Muscle of leg (tissue), 11 donors: ENCODE data around the gene FANK1. TPM values are rescaled to one million over a fixed set of nuclear protein-coding genes. Genes with fewer than 3 reads are reported as not detected.
A peak's percentile ranks its signal among the peaks of the same experiment; 100 is the strongest.
"Not testable (repeated sequence)": the region's sequence is repeated elsewhere in the genome, so short reads cannot be mapped to it uniquely, and the experiment has no call there.

ENCODE experiments used
- DNase-seq: peaks from one replicate; pipeline ENCODE4 v3.0.0; 2013
- H3K27ac ChIP-seq: one replicate; pipeline ENCODE4 v1.5.1; 2013; ENCODE audit warnings: mild to moderate bottlenecking, low read length, control low read depth
- H3K27me3 ChIP-seq: one replicate; pipeline ENCODE4 v1.6.1; 2013; ENCODE audit warnings: low read length; ENCODE audit not compliant: control insufficient read depth, insufficient read depth
- H3K36me3 ChIP-seq: one replicate; pipeline ENCODE4 v1.6.1; 2013; ENCODE audit warnings: low read length; ENCODE audit not compliant: control insufficient read depth, insufficient read depth
- H3K4me1 ChIP-seq: one replicate; pipeline ENCODE4 v1.6.1; 2013; ENCODE audit warnings: low read length; ENCODE audit not compliant: control insufficient read depth, insufficient read depth
- H3K4me3 ChIP-seq: one replicate; pipeline ENCODE4 v1.5.1; 2013; ENCODE audit warnings: low read length, control low read depth
- H3K9me3 ChIP-seq: replicated peaks from 2 replicates; pipeline ENCODE4 v1.6.1; 2013; ENCODE audit warnings: low read depth, low read length; ENCODE audit not compliant: control insufficient read depth
- WGBS: methylation state at CpG from one replicate; pipeline ENCODE4 v1.1.5; 2013; ENCODE audit warnings: missing lambda C conversion rate; ENCODE audit not compliant: insufficient coverage; 5-methylcytosine and 5-hydroxymethylcytosine counted together
- polyA plus RNA-seq, 8 donors: library from polyadenylated mRNA; unstranded; fragments of 120-200 nt; gene quantifications; one replicate each; pipeline versions ENCODE4 v1.2.1 to v1.2.3, GENCODE V29; 2013; ENCODE audit warnings: inconsistent platforms in 1 of 8, low replicate concordance in 1 of 8; ENCODE audit not compliant: insufficient read length in 8 of 8, insufficient read depth in 1 of 8
- total RNA-seq: library from RNA; stranded (reverse); fragments of 120-200 nt; gene quantifications from one replicate; pipeline ENCODE4 v1.2.4, GENCODE V29; 2013

Gene FANK1
- total and polyA plus RNA-seq, 9 donors: 0.36 to 1.6 (median 0.61) TPM

DNA sequence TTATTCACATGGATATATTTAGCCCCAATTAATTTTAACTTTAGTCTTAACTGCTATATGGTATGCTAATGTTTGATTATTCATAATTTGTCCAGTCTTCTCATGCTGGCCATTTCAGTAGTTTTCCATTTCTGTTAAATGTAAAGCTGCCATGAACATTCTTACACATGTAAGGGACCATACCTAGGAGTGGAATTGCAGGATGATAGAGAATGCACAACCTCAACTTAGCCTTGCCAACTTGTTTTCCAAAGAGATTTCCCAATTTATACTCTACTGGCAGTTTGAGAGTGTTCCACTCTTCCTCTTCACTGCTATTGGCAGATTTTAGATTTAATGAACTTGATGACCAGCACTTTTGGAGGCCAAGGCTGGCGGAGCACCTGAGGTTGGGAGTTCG lies 68.2 kb downstream of the FANK1 start:
- DNase-seq: no peak
- WGBS: no CpG with 5 or more reads among the region's 2 CpGs
- H3K27ac ChIP-seq: no peak overlapping the region

DNA sequence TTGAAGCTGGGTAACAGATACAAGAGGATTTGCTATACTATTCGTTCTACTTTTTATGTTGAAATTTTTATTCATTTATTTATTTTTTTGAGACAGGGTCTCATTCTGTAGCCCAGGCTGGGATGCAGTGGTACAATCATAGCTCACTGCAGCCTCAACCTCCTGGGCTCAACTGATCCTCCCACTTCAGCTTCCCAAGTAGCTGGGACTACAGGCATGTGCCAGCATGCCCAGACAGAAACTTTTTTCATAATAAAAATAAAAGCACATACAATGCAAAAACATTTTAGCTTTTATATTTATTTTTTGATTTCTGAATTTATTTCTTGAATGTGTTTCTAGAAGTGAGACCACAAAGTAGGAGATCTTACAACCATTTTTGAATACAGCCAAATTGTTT lies 71.2 kb downstream of the FANK1 start:
- Histone ChIP-seq H3K4me1 (no peaks in the 10 kb centered on the region), H3K27me3 (no peaks in the 10 kb centered on the region), H3K4me3 (no peak overlapping the region), H3K36me3 (no peaks in the 10 kb centered on the region), H3K9me3 (no peaks in the 10 kb centered on the region), H3K27ac (no peak overlapping the region)
- DNase-seq: no peak
- WGBS: no CpG with 5 or more reads among the region's 1 CpG

More for the DNA sequence above, 68.2 kb downstream of the FANK1 start:
- Histone ChIP-seq H3K4me3 (no peak overlapping the region), H3K9me3 (peaks cover 3% of the 10 kb centered on the region), H3K36me3 (no peaks in the 10 kb centered on the region), H3K27me3 (no peaks in the 10 kb centered on the region), H3K4me1 (no peaks in the 10 kb centered on the region)

DNA sequence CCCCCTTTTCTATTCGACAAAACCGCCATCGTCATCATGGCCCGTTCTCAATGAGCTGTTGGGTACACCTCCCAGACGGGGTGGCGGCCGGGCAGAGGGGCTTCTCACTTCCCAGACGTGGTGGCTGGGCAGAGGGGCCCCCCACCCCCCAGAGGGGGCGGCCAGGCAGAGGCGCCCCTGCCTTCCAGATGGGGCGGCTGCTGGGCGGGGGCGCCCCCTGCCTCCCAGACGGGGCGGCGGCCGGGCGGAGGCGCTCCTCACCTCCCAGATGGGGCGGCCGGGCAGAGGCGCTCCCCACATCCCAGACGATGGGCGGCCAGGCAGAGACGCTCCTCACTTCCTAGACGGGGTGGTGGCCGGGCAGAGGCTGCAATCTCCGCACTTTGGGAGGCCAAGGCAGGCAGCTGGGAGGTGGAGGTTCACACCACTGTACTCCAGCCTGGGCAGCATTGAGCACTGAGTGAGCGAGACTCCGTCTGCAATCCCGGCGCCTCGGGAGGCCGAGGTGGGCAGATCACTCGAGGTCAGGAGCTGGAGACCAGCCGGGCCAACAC lies 73.8 kb downstream of the FANK1 start:
- not testable (repeated sequence) for H3K9me3 ChIP-seq, H3K27ac ChIP-seq, H3K27me3 ChIP-seq, H3K4me1 ChIP-seq, DNase-seq, H3K36me3 ChIP-seq, H3K4me3 ChIP-seq
- 89% methylated on average over 14 of the region's 36 CpGs for WGBS

DNA sequence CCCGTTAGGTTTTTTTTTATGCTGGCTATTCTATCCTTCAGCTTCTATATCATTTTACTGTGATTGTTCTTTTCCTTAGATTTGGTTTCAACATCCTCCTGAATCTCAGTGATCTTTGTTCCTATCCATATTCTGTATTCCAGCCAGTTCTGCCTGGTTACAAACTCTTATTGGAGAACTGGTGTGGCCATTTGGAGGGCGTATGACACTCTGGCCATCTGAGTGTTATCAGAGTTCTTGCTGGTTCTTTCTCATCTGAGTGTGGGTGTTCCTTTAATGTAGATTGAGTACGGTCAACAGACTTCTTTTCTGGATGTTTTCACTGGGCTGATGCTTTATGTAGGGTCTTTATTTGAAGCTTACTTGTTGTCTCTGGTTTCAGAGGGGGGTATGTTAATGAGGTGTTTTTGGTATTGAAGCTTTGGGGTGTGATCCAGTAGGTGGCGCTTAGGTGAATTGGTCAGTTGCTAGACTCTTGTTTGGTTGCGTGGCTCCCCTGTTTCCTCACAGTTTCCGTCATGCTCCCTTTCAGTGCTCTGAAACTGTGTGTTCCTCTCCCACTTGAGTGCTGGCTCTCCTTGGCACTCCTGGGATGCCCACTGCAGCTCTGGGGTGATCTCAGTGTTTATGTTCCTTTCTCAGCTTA lies 80.7 kb downstream of the FANK1 start:
- H3K4me1 ChIP-seq: peaks cover 1% of the 10 kb centered on the region
- no peak overlapping the region for H3K4me3 ChIP-seq
- no peaks in the 10 kb centered on the region for H3K36me3 ChIP-seq
- H3K9me3 ChIP-seq: no peaks in the 10 kb centered on the region
- H3K27ac ChIP-seq: no peak overlapping the region
- WGBS: 50% methylated on average over 1 of the region's 6 CpGs
- DNase-seq: no peak
- peaks cover 3% of the 10 kb centered on the region for H3K27me3 ChIP-seq

- Histone ChIP-seq H3K9me3 (no peaks in the 10 kb centered on the region), H3K27ac (no peak overlapping the region), H3K4me1 (peaks cover 3% of the 10 kb centered on the region), H3K36me3 (no peaks in the 10 kb centered on the region), H3K4me3 (no peak overlapping the region), H3K27me3 (peaks cover 3% of the 10 kb centered on the region)
- 76% methylated on average over 2 of the region's 7 CpGs for WGBS
- no peak for DNase-seq
Observed at GRCh38 chr10:125979976-125980375, 83.6 kb downstream of the FANK1 start.

DNA sequence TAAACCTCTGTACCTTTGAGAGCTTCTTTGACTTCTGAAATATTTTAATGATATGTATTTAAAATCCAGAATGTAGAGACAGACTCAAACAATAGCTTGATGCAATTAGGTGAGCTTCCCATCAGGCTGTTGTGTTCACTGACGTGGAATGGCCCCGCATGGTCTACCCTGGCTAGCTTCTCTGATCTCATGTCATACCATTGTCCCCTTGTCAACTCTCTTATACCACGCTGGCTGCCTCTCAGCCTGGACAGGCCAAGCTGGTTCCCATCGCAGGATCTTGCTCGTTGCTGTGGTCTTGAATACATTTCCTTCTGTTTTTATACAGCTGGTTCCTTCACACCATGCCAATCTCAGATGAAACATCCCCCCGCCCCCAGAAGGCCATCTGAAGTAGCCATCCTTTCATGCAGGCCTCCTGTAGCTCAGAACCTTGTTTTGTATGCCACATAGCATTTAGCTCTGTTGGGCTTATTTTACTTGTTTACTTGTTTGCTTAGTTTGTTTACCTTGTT lies 84.2 kb downstream of the FANK1 start:
- peaks cover 3% of the 10 kb centered on the region for H3K27me3 ChIP-seq
- H3K9me3 ChIP-seq: no peaks in the 10 kb centered on the region
- no peak overlapping the region for H3K4me3 ChIP-seq
- 69% methylated on average over 4 of the region's 6 CpGs for WGBS
- peaks cover 3% of the 10 kb centered on the region for H3K4me1 ChIP-seq
- no peak for DNase-seq
- no peaks in the 10 kb centered on the region for H3K36me3 ChIP-seq
- H3K27ac ChIP-seq: no peak overlapping the region

- peaks cover 3% of the 10 kb centered on the region for H3K27me3 ChIP-seq
- peak; percentile 91 for DNase-seq
- no peak overlapping the region for H3K27ac ChIP-seq
- peaks cover 3% of the 10 kb centered on the region for H3K4me1 ChIP-seq
- no peaks in the 10 kb centered on the region for H3K9me3 ChIP-seq
- H3K36me3 ChIP-seq: no peaks in the 10 kb centered on the region
- WGBS: 22% methylated on average over 3 of the region's 6 CpGs
- H3K4me3 ChIP-seq: no peak overlapping the region
Observed at GRCh38 chr10:125982260-125982948, 86.0 kb downstream of the FANK1 start.

DNA sequence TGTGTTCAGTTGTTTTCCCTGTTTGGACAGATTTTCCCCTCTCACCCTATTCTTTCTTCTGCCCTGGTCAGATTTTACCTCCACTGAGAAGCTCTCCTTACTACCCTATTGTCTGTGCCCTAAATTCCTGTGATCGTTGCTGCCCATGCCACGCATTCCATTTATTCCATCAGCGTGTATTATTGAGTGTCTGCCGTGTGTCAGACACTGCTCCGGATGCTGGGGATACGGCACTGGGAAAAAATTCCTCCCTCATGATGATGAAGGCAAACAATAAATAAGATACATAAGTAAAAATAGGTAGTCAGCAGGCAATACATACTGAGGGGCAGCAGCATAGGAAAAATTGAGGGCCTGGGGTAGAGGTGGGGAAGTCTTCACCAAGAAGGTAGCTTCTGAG lies 86.8 kb downstream of the FANK1 start:
- DNase-seq: no peak
- H3K4me3 ChIP-seq: no peak overlapping the region
- WGBS: 40% methylated on average over 2 of the region's 6 CpGs
- no peaks in the 10 kb centered on the region for H3K9me3 ChIP-seq
- H3K36me3 ChIP-seq: no peaks in the 10 kb centered on the region
- H3K27ac ChIP-seq: no peak overlapping the region
- peaks cover 3% of the 10 kb centered on the region for H3K4me1 ChIP-seq
- peaks cover 3% of the 10 kb centered on the region for H3K27me3 ChIP-seq

DNA sequence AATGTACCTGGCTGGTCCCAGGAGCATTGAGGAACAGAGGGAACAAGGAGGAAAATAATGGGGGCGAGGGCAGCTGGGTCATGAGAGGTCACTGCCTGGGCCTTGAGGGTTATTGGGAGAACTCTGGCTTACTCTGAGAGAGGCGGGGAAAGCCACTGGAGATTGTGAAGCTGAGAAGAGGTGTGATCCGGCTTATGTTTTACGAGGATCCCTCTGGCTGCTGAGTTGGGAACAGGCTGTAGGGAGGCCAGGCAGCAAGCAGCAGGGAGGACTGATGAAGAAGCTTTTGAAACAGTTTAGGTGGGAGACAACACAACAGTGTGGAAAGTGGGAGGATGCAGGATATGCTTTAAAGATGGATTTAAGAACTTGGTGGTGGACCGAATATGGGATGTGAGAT lies 87.3 kb downstream of the FANK1 start:
- DNase-seq: no peak
- Histone ChIP-seq H3K27ac (no peak overlapping the region), H3K4me1 (peaks cover 3% of the 10 kb centered on the region), H3K27me3 (peaks cover under 1% of the 10 kb centered on the region), H3K9me3 (no peaks in the 10 kb centered on the region), H3K4me3 (no peak overlapping the region), H3K36me3 (no peaks in the 10 kb centered on the region)
- WGBS: 99% methylated on average over 5 of the region's 5 CpGs

- WGBS: 75% methylated on average over 2 of the region's 4 CpGs
- Histone ChIP-seq H3K4me1 (peaks cover 3% of the 10 kb centered on the region), H3K36me3 (no peaks in the 10 kb centered on the region), H3K27ac (no peak overlapping the region), H3K27me3 (no peaks in the 10 kb centered on the region), H3K4me3 (no peak overlapping the region), H3K9me3 (no peaks in the 10 kb centered on the region)
- DNase-seq: no peak
Observed at GRCh38 chr10:125984346-125984745, 88.0 kb downstream of the FANK1 start.
